H1 (cell line): ENCODE results near the gene WDR35. TPM values are rescaled to one million over a fixed set of nuclear protein-coding genes. Genes with fewer than 3 reads are reported as not detected.

Experiments
- ASH2L ChIP-seq: fragments of 200-600, 300-600 bp; sonication (generic); IDR thresholded peaks from one replicate; pipeline ENCODE4 v1.7.1; 2017; ENCODE audit warnings: low read length
- BCL11A ChIP-seq, 2 experiments: IDR thresholded peaks; one replicate each; pipeline ENCODE4 v1.6.1; 2011; ENCODE audit warnings: low read depth in 2 of 2, low read length in 2 of 2, mild to moderate bottlenecking in 2 of 2
- EP300 ChIP-seq, 2 experiments: IDR thresholded peaks; 1 replicate in 1 of 2; 2 replicates in 1 of 2; pipeline ENCODE4 v1.6.1; 2011 to 2012; ENCODE audit warnings: low read depth in 2 of 2, low read length in 2 of 2, mild to moderate bottlenecking in 2 of 2, borderline replicate concordance in 1 of 2, inconsistent platforms in 1 of 2, moderate library complexity in 1 of 2
- GABPA ChIP-seq: IDR thresholded peaks from 2 replicates; pipeline ENCODE4 v1.6.1; 2011; ENCODE audit warnings: mild to moderate bottlenecking, low read length, moderate library complexity, borderline replicate concordance; ENCODE audit not compliant: insufficient read depth
- GTF2F1 ChIP-seq: IDR thresholded peaks from 2 replicates; pipeline ENCODE4 v1.6.1; 2012; ENCODE audit warnings: low read depth, low read length, improper control_type of control experiment, borderline replicate concordance
- KDM1A ChIP-seq: fragments of 200-600, 300-600 bp; sonication (generic); IDR thresholded peaks from 2 replicates; pipeline ENCODE4 v1.7.1; 2016; ENCODE audit warnings: mild to moderate bottlenecking, low read length, borderline replicate concordance
- RNF2 ChIP-seq: fragments of 200-900, 300-1000 bp; sonication (generic); IDR thresholded peaks from 2 replicates; pipeline ENCODE4 v1.7.1; 2016; ENCODE audit warnings: borderline replicate concordance, low read depth, mild to moderate bottlenecking, antibody characterized with exemption, low read length; ENCODE audit not compliant: poor library complexity, severe bottlenecking; ENCODE audit errors: missing control alignments
- SAP30 ChIP-seq: fragments of 300-600 bp; sonication (generic); IDR thresholded peaks from 2 replicates; pipeline ENCODE4 v1.7.1; 2012; ENCODE audit warnings: low read length, moderate library complexity, mild to moderate bottlenecking, inconsistent platforms; ENCODE audit not compliant: insufficient read depth, insufficient replicate concordance
- SIRT6 ChIP-seq: IDR thresholded peaks from one replicate; pipeline ENCODE4 v1.7.1; 2012; ENCODE audit warnings: low read length, inconsistent platforms
- SP1 ChIP-seq: IDR thresholded peaks from 2 replicates; pipeline ENCODE4 v1.6.1; 2011; ENCODE audit warnings: low read depth, low read length
- SP4 ChIP-seq: IDR thresholded peaks from 2 replicates; pipeline ENCODE4 v1.6.1; 2012; ENCODE audit warnings: low read length, inconsistent platforms
- SRF ChIP-seq: IDR thresholded peaks from 2 replicates; pipeline ENCODE4 v1.6.1; 2011; ENCODE audit warnings: mild to moderate bottlenecking, low read depth, low read length, moderate library complexity
- SUZ12 ChIP-seq: fragments of 200-600 bp; sonication (generic); IDR thresholded peaks from 2 replicates; pipeline ENCODE4 v1.6.1; 2012; ENCODE audit warnings: mild to moderate bottlenecking, inconsistent platforms, low read length, moderate library complexity, mixed read lengths
- TEAD4 ChIP-seq: IDR thresholded peaks from 2 replicates; pipeline ENCODE4 v1.6.1; 2012; ENCODE audit warnings: low read depth, low read length, inconsistent platforms, mixed read lengths
- polyA plus RNA-seq, 7 experiments: library from polyadenylated mRNA; depleted of rRNA in 3 of 7; stranded (reverse) in 5 of 7; unstranded in 2 of 7; fragments of >200 nt in 5 of 7; fragments of 200-250 nt in 2 of 7; gene quantifications; 1 replicate in 5 of 7; 2 replicates in 1 of 7; 4 replicates in 1 of 7; pipeline versions ENCODE4 v1.2.1 to v1.2.3, GENCODE V29; 2011 to 2013; ENCODE audit warnings: missing spikeins in 2 of 7, mixed read lengths in 2 of 7
- total RNA-seq: library from RNA; stranded (reverse); fragmentation: NEBNext Ultra II Directional; extraction: Animal tissue kit (Norgen Biotek cat#: 25700); gene quantifications from 2 replicates; pipeline ENCODE4 v1.2.1, GENCODE V29; 2021
- TF ChIP-seq, protein P1 (sequence below), 3 experiments: IDR thresholded peaks; 1 replicate in 2 of 3; 2 replicates in 1 of 3; pipeline versions ENCODE4 v1.5.1 to v1.6.1; 2011; ENCODE audit warnings: low read length in 3 of 3, mild to moderate bottlenecking in 3 of 3, inconsistent platforms in 2 of 3, low read depth in 1 of 3, moderate library complexity in 1 of 3; ENCODE audit not compliant: insufficient read depth in 1 of 3; ENCODE audit errors: control extremely low read depth in 1 of 3

The WDR35 gene
- total and polyA plus RNA-seq, 2 of the 8 experiments (the other 6 are each of a cell fraction or from before 2014, with no cell fraction given): 9.0 to 25.5 TPM

DNA sequence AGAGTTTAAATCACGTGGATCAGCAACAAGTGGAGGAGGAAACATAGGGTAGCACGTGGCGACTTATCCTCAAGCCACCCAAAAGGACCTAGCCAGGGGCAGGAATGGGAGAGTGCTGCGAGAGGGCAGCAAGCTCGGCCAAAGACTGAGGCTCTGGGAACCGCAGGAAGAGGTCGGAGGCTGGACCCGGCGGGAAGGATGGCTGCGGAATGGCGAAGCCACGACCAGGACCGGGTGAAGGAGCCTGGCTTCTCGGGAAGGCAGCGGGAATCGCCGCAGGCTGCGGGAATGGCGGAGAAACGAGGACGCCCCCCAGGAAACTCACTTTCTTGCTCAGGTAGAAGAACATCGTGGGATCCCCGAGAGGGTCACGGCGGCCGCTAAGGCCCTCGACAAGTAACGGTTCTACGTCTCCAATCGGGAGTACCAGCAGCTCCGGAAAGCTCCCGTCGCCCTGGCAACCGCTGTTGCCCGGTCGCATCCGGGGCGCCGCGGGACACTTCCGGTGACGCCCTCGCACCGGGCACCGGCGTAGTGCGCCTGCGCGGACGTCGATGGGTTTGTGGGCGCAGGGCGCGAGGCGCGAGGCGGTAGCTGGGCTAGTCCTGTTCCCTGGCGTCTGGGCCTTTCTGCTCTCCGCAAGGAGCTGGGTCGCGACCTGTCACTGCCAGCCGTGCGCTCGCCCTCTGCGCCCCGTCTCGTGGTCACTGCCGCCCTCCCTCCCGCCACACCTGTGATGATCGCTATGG, at the start of gene WDR35 (continued):
- TF ChIP-seq SUZ12: no peak
- TF ChIP-seq KDM1A: peak; percentile 95
- TF ChIP-seq SRF: no peak
- TF ChIP-seq SP1: peak; percentile 28; the same call in 1 of the 2 replicates
- TF ChIP-seq EP300 (IDR thresholded peaks at IDR 0.05; ENCODE audit: borderline replicate concordance in 1 of 2, low read depth in 2 of 2, low read length in 2 of 2): 0 out of 3 replicates have a peak, but pooled peaks of 1 of the 2 experiments have one; percentile 81
- peak; percentile 85 for TF ChIP-seq GABPA
- no peak for TF ChIP-seq TEAD4
- TF ChIP-seq, protein P1, sequence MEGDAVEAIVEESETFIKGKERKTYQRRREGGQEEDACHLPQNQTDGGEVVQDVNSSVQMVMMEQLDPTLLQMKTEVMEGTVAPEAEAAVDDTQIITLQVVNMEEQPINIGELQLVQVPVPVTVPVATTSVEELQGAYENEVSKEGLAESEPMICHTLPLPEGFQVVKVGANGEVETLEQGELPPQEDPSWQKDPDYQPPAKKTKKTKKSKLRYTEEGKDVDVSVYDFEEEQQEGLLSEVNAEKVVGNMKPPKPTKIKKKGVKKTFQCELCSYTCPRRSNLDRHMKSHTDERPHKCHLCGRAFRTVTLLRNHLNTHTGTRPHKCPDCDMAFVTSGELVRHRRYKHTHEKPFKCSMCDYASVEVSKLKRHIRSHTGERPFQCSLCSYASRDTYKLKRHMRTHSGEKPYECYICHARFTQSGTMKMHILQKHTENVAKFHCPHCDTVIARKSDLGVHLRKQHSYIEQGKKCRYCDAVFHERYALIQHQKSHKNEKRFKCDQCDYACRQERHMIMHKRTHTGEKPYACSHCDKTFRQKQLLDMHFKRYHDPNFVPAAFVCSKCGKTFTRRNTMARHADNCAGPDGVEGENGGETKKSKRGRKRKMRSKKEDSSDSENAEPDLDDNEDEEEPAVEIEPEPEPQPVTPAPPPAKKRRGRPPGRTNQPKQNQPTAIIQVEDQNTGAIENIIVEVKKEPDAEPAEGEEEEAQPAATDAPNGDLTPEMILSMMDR (IDR thresholded peaks at IDR 0.05; ENCODE audit: control extremely low read depth in 1 of 3, insufficient read depth in 1 of 3, low read depth in 1 of 3, low read length in 3 of 3): no peak
- no peak for TF ChIP-seq SIRT6
- no peak for TF ChIP-seq RNF2
- peak; percentile 93 for TF ChIP-seq ASH2L
- no peak for TF ChIP-seq SP4
- TF ChIP-seq BCL11A (IDR thresholded peaks at IDR 0.05; ENCODE audit: low read depth in 2 of 2, low read length in 2 of 2): no peak
- 0 out of 2 replicates have a peak, but pooled peaks have one; percentile 35 for TF ChIP-seq GTF2F1
- peak; percentile 44 for TF ChIP-seq SAP30
